Head of caudate nucleus (tissue), 42 donors: ENCODE results near the gene OBP2A.

ENCODE experiments used
- DNase-seq, 42 donors: peaks; one replicate each; pipeline versions ENCODE4 v3.0.0 to v3.0.0-alpha.2; 2020 to 2021; ENCODE audit warnings: mixed read lengths in 7 of 42
- intact Hi-C: fragments of 100-400 bp; cut with DNase I; formaldehyde crosslinking; loops from one replicate; pipeline ENCODE4 v1.15.0; 2022

The OBP2A gene

DNA sequence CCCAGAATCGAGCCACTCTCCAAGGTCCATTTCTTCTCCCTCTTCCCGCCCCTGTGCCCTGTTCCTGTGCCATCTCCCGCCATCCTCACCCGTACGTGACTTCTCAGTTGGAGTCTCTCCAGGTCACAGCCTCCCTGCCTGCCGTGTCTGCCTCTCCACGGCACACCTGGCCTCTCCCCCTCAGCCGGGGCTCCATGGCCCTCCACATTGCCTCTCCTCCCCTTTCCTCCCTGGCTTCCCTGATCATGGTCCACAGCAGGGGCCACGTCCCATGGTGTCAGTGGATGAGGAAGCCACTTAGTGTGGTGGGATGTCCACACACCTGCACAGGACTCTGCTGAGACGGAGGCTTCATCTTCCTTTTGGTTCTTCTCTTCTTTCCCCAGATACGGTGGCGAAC lies 17.9 kb downstream of the OBP2A start:
- intact Hi-C loops, result no loop called here
- DNase-seq, result peak in 2 of 42 donors; percentile 12 to 24

DNA sequence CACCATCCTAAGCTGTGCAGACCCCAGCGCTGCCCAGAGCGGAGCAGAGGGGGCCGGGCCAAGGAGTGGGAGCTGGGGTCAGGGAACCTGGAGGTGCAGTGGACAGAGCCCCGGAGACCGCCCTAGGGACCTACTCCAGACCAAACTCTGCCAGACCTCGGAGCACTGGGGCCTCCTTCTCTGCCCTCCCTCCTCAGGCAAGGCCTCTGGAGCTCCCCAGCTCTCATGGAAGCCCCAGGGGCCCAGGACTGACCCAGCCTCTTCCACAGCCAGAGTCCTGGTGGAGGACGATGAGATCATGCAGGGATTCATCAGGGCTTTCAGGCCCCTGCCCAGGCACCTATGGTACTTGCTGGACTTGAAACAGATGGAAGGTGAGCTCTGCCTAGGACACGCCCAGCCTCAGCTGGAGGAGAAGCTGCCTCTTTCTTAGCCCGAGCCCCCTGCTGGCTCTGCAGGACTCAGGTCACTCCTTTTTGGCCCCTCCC lies 19.3 kb downstream of the OBP2A start:
- intact Hi-C loops, result no loop called here
- DNase-seq, result peak in 4 of 42 donors; percentile 5 to 8 (median 6)

DNA sequence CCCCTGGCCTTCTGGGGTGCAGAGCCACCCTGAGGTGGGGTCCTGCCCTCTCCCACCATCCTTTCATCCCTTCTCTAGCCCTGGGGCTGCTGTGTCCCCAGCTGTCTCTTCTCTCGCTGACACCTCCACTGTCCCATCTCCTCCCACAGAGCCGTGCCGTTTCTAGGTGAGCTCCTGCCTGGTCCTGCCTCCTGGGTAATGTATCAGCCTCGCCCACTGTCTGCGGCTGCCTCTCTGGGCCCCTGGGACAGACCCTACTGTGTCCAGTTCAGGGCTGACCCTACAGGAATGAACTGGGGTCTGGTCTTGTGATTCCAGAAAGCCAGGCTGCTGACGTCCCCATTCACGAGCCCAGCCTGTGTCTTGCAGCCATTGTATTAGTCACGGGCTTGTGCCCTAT lies 19.7 kb downstream of the OBP2A start:
- intact Hi-C loops, result no loop called here
- DNase-seq, result peak in 3 of 42 donors; percentile 7 to 15 (median 8)

DNA sequence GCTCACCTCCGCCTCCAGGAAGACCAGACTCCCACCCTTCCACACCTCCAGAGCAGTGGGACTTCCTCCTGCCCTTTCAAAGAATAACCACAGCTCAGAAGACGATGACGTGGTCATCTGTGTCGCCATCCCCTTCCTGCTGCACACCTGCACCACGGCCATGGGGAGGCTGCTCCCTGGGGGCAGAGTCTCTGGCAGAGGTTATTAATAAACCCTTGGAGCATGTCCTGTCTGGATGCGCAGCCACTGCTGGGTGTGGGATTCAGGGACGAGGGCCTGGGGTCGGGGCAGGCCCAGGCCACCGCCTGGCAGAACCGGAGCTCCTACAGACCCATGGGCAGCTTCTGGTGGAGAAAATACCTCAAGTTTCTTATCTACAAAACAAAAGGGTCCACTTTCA lies 20.6 kb downstream of the OBP2A start:
- intact Hi-C loops, result no loop called here
- peak in 4 of 42 donors; percentile 8 to 13 (median 10) for DNase-seq

DNA sequence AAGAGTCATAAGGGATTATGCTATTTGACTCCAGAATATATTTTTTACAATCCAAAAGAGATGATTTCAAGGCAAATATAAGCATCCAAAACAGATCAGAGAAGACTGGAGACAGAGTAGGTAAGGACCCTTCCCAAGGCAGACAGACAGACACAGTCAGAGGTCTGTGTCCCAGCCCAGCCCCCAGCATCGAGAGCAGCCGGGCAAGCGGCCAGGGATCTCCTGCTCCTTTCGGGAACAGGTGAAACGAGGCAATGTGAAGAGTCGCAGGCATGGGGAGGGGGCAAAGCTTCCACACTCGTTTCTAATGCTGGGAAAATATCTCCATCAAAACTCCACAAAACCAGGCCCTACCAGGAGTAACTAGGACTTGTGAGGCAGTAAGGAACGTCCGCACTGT lies 21.4 kb downstream of the OBP2A start:
- intact Hi-C loops, result no loop called here
- peak in 4 of 42 donors; percentile 3 to 25 (median 6) for DNase-seq

DNA sequence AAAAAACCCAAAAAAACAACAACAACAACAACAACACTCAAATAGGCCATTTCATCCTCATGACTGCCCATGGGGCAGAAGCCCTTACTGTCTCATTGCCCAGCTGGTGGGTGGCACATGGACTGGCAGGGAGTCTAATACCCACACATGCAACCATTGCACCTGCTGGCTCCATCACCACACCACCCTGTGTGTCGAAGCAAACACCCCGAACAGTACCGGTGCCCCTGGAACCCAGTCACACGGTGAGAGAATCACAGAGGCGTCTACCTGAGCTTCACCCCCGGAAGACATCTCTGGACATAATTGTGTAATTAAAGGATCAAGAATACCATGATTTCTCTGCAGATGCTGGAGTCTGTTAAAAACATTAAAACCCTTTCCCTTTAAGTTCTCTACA lies 22.1 kb downstream of the OBP2A start:
- intact Hi-C loops, result no loop called here
- peak in 2 of 42 donors; percentile 1 to 23 for DNase-seq

DNA sequence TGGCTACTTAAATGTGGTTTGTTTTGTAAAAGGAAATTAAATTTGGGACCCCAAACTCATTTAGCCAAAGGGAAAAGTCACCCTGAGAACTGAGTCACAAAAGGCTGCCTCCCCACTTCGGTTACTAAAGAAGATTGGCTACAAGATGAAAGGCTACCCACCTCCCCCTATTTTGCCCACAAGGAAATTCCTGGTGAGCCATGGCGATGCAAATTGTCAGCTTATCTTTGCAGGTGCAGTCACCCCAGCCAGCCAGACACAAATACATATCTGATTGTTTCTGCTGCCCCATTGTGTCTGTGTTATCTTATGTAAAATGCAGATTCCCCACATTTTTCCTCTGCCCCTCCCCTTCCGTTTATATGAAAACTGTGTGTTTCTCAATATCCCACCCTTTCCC lies 24.5 kb downstream of the OBP2A start:
- DNase-seq, result no peak
- intact Hi-C loops, result no loop called here

DNA sequence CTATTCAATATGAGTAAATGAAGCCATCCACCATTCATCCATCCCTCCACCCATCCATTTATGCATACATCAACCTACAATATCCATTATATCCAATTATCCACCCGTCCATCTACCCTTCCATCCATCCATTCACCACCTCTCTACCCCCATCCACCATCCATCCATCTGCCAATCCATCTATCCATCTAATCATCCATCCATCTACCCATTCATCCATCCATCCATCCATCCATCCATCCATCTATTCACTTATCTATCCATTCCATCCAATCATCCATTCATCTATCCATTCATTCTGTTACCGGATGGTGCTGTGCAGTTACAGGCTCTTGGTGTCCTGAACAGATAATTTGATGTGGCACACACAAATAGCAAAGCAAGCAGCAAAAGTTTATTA lies 26.3 kb downstream of the OBP2A start:
- intact Hi-C loops, result no loop called here
- DNase-seq, result no peak

DNA sequence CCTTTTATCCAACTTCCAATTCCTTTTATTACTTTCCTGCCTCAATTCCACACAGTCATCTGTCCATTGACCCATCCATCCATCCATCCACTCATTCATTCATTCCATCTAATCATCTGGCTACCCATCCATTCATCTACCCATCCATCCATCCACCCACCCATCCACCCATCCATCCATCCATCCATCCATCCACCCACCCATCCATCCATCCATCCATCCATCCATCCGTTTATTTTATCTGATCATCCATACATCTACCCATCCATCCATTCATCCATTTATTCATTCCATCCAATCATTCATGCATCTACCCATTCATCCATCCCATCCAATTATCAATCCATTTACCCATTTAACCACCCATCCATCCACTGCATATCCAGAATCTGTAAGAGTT lies 27.2 kb downstream of the OBP2A start:
- intact Hi-C loops, result no loop called here

DNA sequence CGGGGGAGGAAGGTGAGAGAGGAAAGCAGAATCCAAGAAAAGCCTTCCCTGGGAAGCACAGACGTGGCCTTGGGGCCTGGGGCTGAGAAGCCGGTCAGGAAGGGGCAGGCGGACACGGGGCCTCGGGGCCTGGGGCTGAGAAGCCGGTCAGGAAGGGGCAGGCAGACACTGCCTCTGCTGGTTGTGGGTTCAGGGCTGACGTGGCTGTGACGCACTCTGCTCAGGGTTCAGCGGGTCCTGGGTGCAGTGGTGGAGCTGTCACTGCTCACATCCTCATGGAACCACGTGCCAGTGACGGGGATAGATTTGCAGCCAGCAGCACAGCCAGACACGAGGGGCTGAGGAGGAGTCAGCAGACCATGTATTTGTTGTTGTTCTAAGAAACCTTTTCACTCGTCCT lies 28.4 kb downstream of the OBP2A start:
- DNase-seq, result peak in 3 of 42 donors; percentile 3 to 35 (median 10)
- intact Hi-C loops, result no loop called here

More for the DNA sequence above, 27.2 kb downstream of the OBP2A start:
- no peak for DNase-seq

DNA sequence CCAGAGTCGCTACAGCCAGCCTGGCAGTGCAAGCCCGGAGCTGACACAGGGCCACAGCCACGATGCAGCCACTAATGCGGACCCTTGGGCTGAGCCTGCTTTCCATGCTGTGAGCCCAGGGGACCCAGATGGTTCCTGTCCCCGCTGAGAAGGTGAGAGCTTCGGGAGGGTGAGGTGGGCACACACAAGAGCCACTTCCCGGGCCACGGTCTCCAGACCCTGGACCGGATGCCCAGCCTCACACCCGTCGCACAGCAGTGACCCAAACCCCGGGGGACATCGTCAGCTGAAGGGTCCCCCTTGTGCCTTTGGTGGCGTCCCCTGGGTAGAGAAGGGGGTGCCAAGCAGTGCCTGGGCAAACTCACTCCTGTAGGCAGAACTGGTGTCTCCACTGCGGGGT lies 29.0 kb downstream of the OBP2A start:
- intact Hi-C loops, result no loop called here
- peak in 3 of 42 donors; percentile 3 to 28 (median 7) for DNase-seq

DNA sequence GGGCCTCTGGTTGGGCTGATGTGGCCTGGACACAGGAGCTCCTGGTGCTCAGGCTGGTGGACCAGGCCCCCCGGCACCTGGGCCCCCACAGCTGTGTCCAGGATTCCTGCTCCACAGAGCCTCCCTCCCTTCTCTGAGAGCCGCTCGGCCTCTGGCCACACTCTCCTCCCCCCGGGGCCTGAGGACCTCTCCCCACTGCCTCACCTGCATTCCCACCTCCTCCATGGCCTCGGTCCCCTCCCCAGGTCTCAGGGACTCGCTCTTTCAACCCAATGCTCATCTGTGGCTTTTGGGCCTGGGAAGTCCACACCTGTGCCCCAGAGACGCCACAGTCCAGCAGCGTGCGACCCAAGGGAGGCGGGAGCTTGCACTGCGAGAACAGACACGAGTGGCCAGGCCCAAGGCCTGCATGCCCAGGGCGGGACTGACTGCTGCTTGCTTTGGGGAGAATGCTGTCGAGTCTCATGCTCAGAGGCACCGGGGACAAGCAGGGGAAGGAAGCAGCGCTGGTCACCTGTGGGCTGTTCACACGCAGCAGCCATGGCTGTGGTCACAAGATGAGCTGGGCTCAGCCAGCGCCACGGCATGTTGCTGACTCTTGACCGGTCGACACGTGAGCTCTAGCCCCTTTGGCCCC lies 30.2 kb downstream of the OBP2A start:
- intact Hi-C loops, result no loop called here
- DNase-seq, result peak in 4 of 42 donors; percentile 2 to 21 (median 13)

DNA sequence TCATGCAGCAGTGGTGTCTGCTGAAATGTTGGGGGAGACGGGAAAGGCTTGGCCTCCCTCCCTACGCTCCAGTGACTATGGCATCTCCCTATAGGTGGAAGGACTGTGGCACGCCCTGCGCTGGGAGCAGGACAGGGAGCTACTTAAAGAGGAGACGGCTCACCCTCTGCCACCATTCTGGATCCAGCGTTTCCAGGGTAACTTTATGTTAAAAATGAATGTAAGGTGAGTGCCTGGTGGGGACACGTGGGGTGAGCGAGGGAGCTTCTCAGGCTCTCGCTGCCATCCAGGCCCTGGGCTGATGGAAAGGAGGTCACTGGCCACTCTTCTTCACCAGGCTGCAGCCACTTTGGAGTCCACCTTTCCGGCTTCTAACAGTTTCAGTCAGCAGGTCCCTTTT lies 31.3 kb downstream of the OBP2A start:
- peak in 2 of 42 donors; percentile 11 to 18 for DNase-seq
- intact Hi-C loops, result no loop called here

DNA sequence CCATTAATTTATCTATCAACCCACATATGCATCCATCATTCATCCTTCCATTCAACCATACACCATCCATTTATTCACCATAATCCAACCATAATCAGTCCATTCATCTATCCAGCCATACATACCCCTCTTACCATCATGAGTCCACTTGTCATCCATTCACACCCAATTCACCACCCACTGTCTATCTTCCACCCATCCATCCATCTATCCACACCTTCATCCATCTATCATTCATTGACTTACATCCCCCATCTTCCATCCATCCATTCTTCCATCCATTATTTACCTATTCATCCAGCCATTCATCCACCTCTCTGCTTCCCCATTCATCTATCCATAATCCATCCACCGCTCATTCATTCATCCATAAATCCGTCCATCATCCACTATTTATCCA lies 33.4 kb downstream of the OBP2A start:
- DNase-seq, result no peak
- intact Hi-C loops, result no loop called here

DNA sequence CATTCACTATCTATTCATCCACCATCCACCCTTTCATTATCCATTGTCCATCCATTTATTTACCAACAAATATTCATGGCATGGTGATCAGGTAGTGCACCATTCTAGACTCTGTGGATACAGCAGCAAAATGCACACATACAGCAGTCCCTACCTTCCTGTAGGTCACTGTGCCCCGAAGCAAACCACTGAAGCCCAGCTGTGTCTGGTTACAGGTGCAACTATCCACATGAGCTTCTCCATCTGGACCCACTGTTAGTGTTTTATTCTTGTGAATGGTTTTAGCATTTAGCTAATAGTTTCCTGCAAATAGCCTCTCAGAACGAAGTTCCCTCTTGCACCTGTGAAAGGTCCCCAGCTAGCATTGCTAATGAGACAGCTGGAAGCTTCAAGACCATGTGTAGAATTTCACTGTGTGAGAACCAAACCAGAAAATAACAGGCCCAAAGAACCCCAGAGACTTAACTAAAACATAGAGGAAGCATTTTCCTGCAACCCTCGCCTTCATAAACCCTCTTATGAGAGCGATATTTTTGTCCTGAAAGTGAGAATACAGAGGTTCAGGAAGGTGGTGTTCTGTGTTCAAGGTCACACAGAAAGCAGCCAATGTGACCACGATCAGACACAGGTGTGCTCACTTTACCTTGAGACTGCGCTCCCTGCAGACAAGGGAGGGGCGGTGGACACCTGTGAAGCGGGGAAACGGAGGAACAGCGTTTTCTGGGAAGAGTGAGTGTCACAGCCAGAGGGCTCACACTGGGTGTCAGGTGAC lies 34.1 kb downstream of the OBP2A start:
- intact Hi-C loops, result no loop called here
- DNase-seq, result peak in 1 of 42 donors; percentile 25

DNA sequence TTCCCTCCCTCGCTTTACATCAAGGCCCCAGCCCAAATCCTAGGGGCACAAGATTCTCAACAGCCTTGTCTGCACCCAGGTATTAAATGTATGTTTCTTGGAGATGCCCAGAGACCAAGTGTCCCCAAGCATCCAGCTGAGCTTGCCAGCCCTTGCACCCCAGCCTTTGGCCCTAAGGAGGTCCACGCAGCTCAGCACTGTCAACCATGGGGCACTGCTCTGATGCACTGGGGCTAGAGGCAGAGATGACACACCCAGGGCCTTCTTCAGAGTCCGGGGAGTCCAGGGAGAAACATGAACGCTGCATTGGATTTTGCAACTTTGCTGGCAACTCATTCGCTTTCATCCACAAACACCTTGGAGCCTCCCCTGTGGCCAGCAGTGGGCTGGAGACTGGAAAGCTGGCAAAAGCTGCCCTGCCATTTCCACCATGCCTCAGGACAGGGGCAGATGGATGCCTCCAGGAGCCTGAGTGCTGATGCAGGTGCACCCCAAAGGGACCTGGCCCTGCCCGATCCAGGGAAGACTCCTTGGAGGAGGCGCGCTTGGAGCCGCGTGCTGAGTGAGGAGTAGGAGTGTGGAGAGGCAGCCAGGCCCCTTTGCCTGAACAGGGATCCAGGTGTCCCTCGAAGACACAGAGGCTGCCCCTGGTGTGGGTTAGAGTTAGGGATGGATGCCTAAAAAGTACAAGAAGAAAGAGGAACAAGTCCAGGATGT lies 34.9 kb downstream of the OBP2A start:
- peak in 3 of 42 donors; percentile 4 to 25 (median 5) for DNase-seq
- intact Hi-C loops, result no loop called here

DNA sequence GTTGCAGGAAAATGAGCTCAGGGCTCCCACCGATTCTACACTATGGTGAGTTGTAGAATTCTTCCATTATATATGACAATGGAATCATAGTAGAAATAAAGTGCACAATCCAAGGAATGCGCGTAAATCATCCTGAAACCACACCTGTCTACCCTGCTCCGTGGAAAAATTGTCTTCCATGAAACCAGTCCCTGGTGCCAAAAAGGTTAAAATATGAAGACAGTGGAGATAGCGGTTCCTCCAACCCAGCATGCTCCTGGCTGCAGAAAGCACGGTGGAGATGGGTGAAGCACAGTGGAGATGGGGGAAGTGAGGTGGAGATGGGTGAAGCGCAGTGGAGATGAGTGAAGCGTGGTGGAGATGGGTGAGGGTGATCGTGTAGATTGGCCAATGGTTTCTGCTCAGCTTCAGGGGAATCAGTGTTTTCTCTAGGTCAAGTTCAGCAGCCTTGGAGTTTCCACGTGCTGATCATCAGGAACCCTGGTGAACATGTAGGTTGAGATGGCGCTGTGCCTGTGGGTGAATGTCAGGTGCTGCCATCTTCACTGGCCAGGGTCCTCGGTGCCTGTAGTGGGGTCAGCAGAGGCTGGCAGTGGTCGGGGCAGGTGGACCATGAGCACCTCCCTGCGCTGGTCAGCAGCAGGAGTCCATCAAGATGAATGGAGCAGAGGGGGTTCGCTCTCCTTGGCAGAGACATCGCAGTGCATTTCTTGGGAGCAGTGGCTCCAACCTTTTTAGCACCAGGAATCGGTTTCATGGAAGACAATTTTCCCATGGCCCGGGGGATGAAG lies 35.9 kb downstream of the OBP2A start:
- peak in 3 of 42 donors; percentile 11 to 19 (median 12) for DNase-seq
- intact Hi-C loops, result no loop called here

DNA sequence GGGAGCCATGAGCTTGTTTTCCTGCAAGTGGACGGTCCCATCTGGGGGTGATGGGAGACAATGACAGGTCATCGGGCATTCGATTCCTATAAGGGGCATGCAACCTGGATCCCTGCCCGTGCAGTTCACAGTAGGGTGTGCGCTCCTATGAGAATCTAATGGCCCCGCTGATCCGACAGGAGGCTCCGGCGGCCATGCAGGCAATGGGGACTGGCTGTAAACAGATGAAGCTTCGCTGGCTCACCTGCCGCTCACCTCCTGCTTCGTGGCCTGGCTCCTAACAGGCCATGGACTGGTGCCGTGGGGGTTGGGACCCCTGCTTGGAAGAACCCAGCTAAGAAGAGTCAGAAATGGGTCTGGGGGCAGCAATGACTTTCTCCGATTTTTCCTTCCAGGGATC lies 36.6 kb downstream of the OBP2A start:
- intact Hi-C loops, result no loop called here
- peak in 2 of 42 donors; percentile 27 for DNase-seq
